Activated CD4-positive, alpha-beta T cell treated with anti-CD3 and anti-CD28 coated beads, Interleukin-2, Interleukin-6, amounts not matched to agents 100 ng/mL and 50 ng/mL, durations not matched to agents 16 hours and 8 hours (primary cell): ENCODE results near the gene LPP.

Experiments used
- DNase-seq: peaks from one replicate; pipeline ENCODE4 v3.0.0-alpha.2; 2020

Gene LPP

DNA sequence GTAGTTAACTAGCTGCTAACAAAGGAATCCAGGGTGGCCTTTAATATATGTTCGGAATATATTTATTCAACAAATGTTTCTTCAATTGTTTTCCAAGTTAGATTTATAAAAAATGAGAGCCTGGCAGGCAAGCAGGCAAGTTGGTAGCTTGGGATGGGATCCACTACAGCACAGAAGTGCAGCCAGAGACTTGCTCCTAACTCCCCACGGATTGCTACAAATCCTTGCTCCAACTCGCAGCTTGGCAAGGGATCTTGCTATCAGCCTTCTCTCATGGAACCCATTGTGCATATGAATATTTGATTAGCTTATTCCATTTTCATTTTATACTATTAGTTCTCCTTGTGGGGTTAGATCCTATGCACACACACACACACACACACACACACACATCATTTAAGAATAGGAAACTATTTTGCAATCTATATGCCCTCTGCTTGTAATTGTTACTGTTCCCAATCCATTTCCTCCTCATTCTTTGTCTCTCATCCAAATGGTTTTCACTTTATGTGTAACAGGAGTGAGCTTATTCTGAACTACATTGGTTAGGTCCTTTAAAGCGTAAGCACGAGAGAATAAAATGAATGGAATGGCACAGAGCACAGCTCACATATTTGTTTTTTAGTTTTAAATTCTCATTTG, 505.6 kb downstream of the LPP start:
- DNase-seq, result no peak

DNA sequence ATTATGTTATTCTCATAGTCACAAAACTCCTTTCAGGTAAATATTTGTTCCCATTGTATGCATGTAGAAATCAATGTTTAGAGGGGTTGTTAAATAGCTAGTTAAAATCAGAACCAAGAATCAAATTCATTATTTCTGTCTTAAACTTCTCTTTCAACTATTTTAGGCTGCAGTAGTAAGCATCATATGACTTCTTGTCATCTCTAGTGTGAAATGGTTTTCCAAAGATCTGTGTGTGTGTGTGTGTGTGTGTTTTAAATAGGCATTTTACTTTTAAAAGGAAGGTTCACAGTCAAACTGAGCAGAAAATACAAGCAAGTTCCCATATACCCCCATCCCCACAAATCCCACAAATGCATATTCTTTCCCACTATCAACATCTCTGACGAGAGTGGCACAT, 506.5 kb downstream of the LPP start:
- DNase-seq, result no peak

DNA sequence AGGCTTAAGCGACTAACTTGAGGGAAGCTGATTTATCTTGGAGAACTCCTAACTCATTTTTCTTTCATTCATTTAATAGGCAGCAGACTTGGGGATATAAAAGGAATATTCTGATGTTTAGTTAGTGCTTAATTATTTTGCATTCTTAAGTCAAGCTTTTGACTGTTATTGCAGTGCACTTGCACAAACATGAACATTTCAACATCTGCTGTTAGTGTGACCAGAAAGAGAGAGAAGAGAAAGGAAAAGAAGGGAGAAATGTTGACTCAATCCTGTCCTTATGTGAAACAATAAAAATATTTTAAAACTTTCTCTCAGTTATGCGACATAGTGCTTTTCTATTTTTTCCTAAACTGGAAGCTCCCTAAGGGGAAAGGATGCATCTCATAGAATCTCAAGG, 507.8 kb downstream of the LPP start:
- no peak for DNase-seq

GRCh38 chr3:188662214-188662613, 508.3 kb downstream of the LPP start:
- DNase-seq, result no peak

DNA sequence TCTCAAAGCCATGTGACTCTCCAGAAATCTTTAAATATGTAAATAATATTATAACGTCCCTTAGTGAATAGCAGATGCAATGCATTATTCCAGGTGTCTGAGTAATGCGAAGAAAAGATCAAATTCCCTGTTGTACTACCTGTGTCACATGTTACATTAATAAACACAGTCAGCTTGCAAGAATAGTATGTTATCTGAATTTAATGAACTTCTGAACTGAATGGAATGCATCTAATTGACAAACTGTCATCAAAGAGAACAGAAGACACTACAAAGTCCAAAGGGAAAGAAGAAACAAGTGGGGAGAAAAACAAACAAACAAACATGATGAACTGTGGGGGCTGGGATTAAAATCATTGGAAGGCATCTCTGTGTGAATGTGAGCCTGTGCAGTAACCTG, 508.8 kb downstream of the LPP start:
- DNase-seq, result no peak

DNA sequence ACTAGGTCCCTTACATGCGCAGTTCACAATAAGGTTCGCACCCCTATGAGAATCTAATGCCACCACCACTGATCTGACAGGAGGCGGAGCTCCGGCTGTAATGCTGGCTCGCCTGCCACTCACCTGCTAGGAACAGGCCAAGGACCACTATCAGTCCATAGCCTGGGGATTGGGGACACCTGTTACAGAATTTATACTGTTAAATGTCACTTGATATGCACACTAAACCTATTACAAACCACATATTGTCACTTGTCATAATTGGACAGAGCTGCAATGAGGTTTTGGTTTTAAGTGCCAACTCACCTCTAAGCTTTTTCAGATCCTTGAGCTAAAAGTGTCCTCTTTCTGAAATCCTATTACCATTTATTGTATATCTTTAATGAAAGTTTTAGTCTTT, 509.9 kb downstream of the LPP start:
- no peak for DNase-seq

- peak; percentile 21 for DNase-seq
Measured at GRCh38 chr3:188664795-188665194, 510.8 kb downstream of the LPP start.

DNA sequence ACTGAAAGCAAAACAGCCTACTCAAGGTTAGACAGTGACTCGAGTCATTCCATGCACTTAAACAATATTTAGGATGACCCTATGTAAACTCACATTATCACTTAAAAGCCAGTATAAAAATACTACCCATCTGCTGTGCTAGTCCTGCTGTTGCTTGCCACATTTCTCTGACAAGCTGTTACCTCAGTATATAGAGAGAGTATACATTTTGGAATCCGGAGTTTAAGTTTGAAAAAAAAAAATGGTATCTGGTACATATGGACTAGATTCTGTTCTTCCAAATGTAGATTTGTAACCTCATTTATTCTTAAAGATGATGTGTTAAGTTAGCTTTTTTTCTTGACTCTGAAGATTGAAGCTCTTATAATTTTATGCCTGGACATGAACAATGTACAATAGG, 514.0 kb downstream of the LPP start:
- DNase-seq, result no peak

DNA sequence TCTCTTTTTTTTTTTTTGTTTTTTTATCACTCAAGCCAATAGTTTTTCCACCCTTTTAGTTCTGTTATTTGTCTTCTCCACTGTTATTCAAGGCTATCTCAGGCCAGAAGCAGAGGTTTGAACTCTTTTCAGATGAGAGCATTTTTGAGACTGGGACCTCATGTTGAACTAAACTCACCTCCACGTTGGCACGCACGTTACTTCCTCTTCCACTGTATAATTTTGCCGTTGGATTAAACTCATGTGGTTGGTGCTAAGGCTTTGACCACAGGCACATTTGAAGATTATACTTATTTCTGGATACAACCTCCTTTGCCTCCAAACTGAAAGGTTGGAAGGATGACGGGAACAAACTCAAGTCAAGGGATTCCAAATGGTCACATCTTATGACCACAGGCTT, 516.5 kb downstream of the LPP start:
- DNase-seq, result no peak

- no peak for DNase-seq
Measured at GRCh38 chr3:188671971-188672370, 518.0 kb downstream of the LPP start.

- DNase-seq, result no peak
Measured at GRCh38 chr3:188672840-188673239, 518.9 kb downstream of the LPP start.

- DNase-seq, result no peak
Measured at GRCh38 chr3:188673646-188674186, 519.8 kb downstream of the LPP start.

DNA sequence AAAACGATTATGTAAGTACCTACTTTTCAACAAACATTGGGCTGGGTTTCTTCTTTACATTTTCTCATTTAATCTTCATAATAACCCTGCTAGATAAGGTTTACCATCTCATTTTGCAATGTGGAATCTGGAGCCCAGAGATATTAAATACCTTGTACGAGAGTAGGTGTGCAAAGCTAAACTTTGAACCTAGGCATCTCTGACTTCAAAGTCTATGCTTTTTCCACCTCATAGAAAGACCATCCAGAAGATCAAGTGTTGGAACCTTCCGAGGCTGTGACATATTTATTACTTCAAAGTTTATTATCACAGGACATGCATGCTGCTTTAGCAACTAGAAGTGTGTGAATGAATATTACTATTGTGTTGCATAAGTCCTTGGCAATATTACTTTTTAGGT, 520.6 kb downstream of the LPP start:
- DNase-seq, result no peak

GRCh38 chr3:188677344-188677743, 523.4 kb downstream of the LPP start:
- DNase-seq, result no peak

- no peak for DNase-seq
Measured at GRCh38 chr3:188680189-188680588, 526.2 kb downstream of the LPP start.

- no peak for DNase-seq
Measured at GRCh38 chr3:188680605-188681004, 526.6 kb downstream of the LPP start.

DNA sequence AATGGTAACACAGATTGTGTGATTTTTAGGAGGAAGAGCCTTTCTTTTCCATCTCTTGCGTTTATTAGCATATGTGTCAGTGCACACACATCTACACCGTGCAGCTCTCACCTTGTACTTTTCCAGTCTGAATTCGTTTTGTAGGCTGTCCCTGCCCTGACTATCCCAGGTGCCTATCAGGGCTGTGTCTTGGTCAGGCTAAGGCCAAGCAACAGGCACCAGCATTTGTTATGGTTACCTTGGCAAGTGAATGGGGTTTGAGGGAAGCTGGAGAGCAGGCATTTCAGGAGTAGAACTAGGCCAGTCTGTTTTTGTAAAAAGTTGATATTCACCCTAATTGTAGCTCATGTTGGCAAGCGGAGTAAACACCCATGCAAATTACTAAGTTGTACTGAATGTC, 528.4 kb downstream of the LPP start:
- no peak for DNase-seq

DNA sequence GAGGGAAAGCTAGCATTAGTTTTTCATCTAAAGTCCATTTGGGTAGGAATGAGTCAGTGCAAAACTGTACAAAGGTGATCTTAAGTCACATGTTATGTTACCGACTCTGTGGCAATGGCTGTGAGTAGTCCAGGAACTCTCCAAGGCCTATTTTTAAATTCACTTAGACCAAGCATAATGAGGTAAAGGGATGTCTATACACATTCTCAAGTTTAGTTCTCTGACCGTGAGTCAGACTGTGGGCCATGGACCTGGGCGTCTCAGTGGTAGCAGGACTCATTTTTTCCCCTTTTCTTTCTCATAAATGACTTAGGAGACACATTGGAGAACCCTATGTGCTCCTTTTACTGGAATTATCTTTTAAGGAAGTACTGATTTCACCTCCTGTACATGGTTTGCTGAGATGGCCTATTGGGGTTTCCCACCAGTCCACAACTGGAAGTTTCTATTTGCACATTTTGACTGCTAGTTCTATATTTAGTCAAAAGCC, 529.1 kb downstream of the LPP start:
- peak; percentile 61 for DNase-seq

GRCh38 chr3:188684276-188684675, 530.3 kb downstream of the LPP start:
- DNase-seq, result no peak

- DNase-seq, result no peak
Measured at GRCh38 chr3:188685789-188686188, 531.8 kb downstream of the LPP start.

GRCh38 chr3:188686324-188686723, 532.4 kb downstream of the LPP start:
- DNase-seq, result no peak

- DNase-seq, result no peak
Measured at GRCh38 chr3:188687389-188687788, 533.4 kb downstream of the LPP start.

- DNase-seq, result peak; percentile 29
Measured at GRCh38 chr3:188689101-188689574, 535.2 kb downstream of the LPP start.

DNA sequence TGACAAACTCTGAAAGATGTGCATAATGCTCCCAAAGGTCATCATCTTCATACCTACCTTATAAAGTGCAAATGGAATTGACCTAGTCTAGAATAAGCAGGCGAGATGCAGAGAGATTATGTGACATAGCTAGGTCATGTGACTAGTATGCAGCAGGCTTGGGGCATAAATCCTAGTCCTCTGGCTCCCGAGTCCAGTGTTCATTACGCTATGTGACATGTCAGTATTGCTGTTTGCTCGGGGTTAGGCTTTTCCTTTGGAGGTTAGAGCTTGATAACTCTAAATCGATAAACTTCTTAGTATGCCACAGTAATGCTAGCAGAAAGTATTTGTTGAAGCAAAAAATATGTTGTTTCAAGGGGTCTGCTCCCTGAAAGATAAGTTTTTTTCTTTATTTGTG, 536.1 kb downstream of the LPP start:
- no peak for DNase-seq

DNA sequence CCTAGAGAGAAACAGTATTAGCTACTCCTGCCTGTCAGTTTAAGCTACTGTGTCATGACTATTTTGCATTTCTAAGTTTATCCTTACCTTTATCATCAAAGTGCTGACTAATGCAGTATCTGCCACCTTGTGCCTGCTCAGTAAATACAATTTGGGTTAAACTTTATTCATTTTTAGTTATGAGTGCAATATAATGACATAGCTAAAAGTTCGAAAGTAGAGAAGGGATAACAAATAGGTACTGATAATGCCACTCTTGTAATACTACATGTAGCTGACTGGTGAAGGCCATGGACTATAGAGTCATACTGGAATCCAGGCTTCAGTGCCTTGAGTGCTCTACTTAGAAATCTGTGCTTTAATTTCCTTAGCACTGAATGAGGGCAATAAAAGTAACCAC, 537.0 kb downstream of the LPP start:
- DNase-seq, result no peak
